OCI-LY7 (cell line): ENCODE results near the gene ATP5F1C. TPM values are rescaled to one million over a fixed set of nuclear protein-coding genes. Genes with fewer than 3 reads are reported as not detected.

Experiments
- BruUV-seq: library from RNA; stranded (reverse); fragments of 400-500 nt; replicated peaks from 2 replicates; lab custom pipeline; 2021; lab: Mats Ljungman, UMichigan
- CTCF ChIA-PET: fragments of 300-600 bp; sonication (Branson Sonifier 250); formaldehyde crosslinking; loops from one replicate; lab custom pipeline; 2022; ENCODE audit warnings: antibody characterized with exemption; ENCODE audit not compliant: unreplicated experiment; lab: Charles Lee
- POLR2A ChIA-PET: fragments of 300-600 bp; sonication (Branson Sonifier 250); formaldehyde crosslinking; loops from one replicate; lab custom pipeline; 2022; ENCODE audit warnings: antibody characterized with exemption; lab: Charles Lee
- DNase-seq: peaks from one replicate; pipeline ENCODE4 v3.0.0-alpha.2; 2015; ENCODE audit warnings: low spot score
- H2AFZ ChIP-seq: fragments of 200-600 bp; sonication (generic), shearing (Covaris generic); 2 replicates; pipeline ENCODE4 v1.6.1; 2014; ENCODE audit warnings: mild to moderate bottlenecking, antibody characterized with exemption, low read length, moderate library complexity
- H3K27ac ChIP-seq: fragments of 200-600 bp; sonication (generic); 2 replicates; pipeline ENCODE4 v1.5.1; 2014; ENCODE audit warnings: mixed run types, low read depth, mild to moderate bottlenecking, moderate library complexity, low read length, inconsistent platforms; ENCODE audit not compliant: poor library complexity, severe bottlenecking
- H3K36me3 ChIP-seq: fragments of 200-600 bp; sonication (generic); 2 replicates; pipeline ENCODE4 v1.6.1; 2014; ENCODE audit warnings: mild to moderate bottlenecking, antibody characterized with exemption, low read length, moderate library complexity, mixed read lengths; ENCODE audit not compliant: insufficient read depth
- H3K4me1 ChIP-seq: fragments of 200-600 bp; sonication (generic); 2 replicates; pipeline ENCODE4 v1.5.1; 2014; ENCODE audit warnings: mild to moderate bottlenecking, low read length; ENCODE audit not compliant: insufficient read depth, poor library complexity, severe bottlenecking
- H3K4me2 ChIP-seq: fragments of 200-600 bp; sonication (generic); 2 replicates; pipeline ENCODE4 v1.6.1; 2014; ENCODE audit warnings: mild to moderate bottlenecking, low read length
- H3K4me3 ChIP-seq: fragments of 200-600 bp; sonication (generic); 2 replicates; pipeline ENCODE4 v1.5.1; 2014; ENCODE audit warnings: mild to moderate bottlenecking, low read depth, low read length; ENCODE audit not compliant: poor library complexity, severe bottlenecking
- H3K79me2 ChIP-seq: fragments of 200-600 bp; sonication (generic); 2 replicates; pipeline ENCODE4 v1.6.1; 2016; ENCODE audit warnings: low read depth, mild to moderate bottlenecking, low read length, moderate library complexity, mixed read lengths; ENCODE audit not compliant: insufficient read depth
- H3K9me2 ChIP-seq: fragments of 200-600 bp; sonication (generic); 2 replicates; pipeline ENCODE4 v1.6.1; 2016; ENCODE audit warnings: mild to moderate bottlenecking, low read length, mixed read lengths; ENCODE audit not compliant: insufficient read depth
- H3K9me3 ChIP-seq: fragments of 200-600 bp; sonication (generic); 2 replicates; pipeline ENCODE4 v1.6.1; 2014; ENCODE audit warnings: mild to moderate bottlenecking, mixed run types, low read length, mixed read lengths
- H4K20me1 ChIP-seq: fragments of 200-600 bp; sonication (generic); 2 replicates; pipeline ENCODE4 v1.6.1; 2014; ENCODE audit warnings: mild to moderate bottlenecking, antibody characterized with exemption, low read length, moderate library complexity, mixed read lengths; ENCODE audit not compliant: insufficient read depth
- CTCF ChIP-seq: fragments of 200-600 bp; sonication (generic); conservative IDR thresholded peaks from 2 replicates; pipeline ENCODE4 v1.5.1; 2014; ENCODE audit warnings: mild to moderate bottlenecking, antibody characterized with exemption, low read length, moderate library complexity, mixed read lengths
- EZH2phosphoT487 ChIP-seq: fragments of 200-600 bp; sonication (generic); IDR thresholded peaks from 2 replicates; pipeline ENCODE4 v1.6.1; 2018; ENCODE audit warnings: low read depth, borderline replicate concordance, mild to moderate bottlenecking, mixed run types, antibody characterized with exemption, low read length, moderate library complexity, mixed read lengths
- intact Hi-C: fragments of 100-400 bp; cut with micrococcal nuclease; formaldehyde crosslinking; loops from one replicate; pipeline ENCODE4 v1.10.0; 2022; ENCODE audit not compliant: unreplicated experiment
- total RNA-seq, 2 experiments: library from RNA; depleted of rRNA in 1 of 2; stranded (reverse); fragments of >200 nt in 1 of 2; shearing (Covaris generic) in 1 of 2; gene quantifications; 2 replicates each; pipeline ENCODE4 v1.2.3, GENCODE V29; 2014 to 2022

ATP5F1C gene
- total RNA-seq, 2 experiments from 2014 or later, result 242 to 283 TPM

- Histone ChIP-seq H3K79me2 (no peaks in the 10 kb centered on the region), H3K9me3 (no peaks in the 10 kb centered on the region), H3K4me3 (no peak overlapping the region), H3K36me3 (peaks cover 92% of the 10 kb centered on the region), H3K9me2 (no peaks in the 10 kb centered on the region), H4K20me1 (peaks cover 8% of the 10 kb centered on the region; the same call in 1 of the 2 replicates), H3K4me1 (no peaks in the 10 kb centered on the region), H3K4me2 (no peak overlapping the region), H3K27ac (no peak overlapping the region), H2AFZ (no peak overlapping the region)
- CTCF ChIA-PET, result no interaction called here
- intact Hi-C loops, result no loop called here
- DNase-seq, result no peak
- BruUV-seq, result no TSS peak
- POLR2A ChIA-PET, result interaction anchor here (1.7 kb wide), 1 partner anchor 13 kb away, joined by 4 read pairs; no protein-coding TSS in a partner anchor
- TF ChIP-seq CTCF, result no peak
- no peak for TF ChIP-seq EZH2phosphoT487
Measured at GRCh38 chr10:7804741-7805140, 16.8 kb downstream of the ATP5F1C start.

DNA sequence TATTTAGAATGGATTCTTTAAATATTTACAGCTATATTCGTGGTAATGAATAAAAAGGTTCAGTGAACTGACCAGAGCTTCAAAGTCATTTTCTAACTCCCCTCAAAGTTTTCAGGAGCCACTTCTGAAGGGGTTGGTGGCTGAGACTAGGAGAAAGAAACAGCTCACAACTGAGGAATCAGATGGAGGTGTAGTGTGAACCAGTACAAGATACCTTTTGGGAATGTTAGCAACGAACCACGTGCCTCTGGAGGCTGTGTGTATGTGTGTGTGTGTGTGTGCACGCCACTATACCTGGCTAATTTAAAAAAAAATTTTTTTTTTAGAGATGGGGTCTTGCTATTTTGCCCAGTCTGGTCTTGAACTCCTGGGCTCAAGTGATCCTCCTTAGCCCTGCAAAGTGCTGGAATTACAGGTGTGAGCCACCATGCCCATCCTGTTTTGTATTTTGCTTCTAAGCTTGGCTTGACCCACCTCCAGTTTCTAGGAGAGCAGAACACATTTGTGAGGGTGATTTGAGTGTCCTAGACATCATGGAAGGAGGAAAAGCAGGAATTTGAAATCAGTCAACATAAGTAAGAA is 20.8 kb downstream of the ATP5F1C start:
- no peak overlapping the region for H3K27ac ChIP-seq
- H2AFZ ChIP-seq, result no peak overlapping the region
- TF ChIP-seq CTCF, result no peak
- no peak for TF ChIP-seq EZH2phosphoT487
- no peak overlapping the region for H3K4me2 ChIP-seq
- H3K4me1 ChIP-seq, result peaks cover 3% of the 10 kb centered on the region
- H3K9me3 ChIP-seq, result no peaks in the 10 kb centered on the region
- H4K20me1 ChIP-seq, result no peaks in the 10 kb centered on the region
- intact Hi-C loops, result no loop called here
- H3K36me3 ChIP-seq, result peaks cover 55% of the 10 kb centered on the region
- H3K4me3 ChIP-seq, result no peak overlapping the region
- H3K9me2 ChIP-seq, result no peaks in the 10 kb centered on the region
- BruUV-seq, result no TSS peak
- DNase-seq, result no peak
- H3K79me2 ChIP-seq, result no peaks in the 10 kb centered on the region
- CTCF ChIA-PET, result no interaction called here
- POLR2A ChIA-PET, result interaction anchor here (0.6 to 2.9 kb wide), 9 partner anchors 9 to 258 kb away, joined by 3 to 13 read pairs (median 8); partner anchors contain the start of genes ATP5F1C, KIN and TAF3

GRCh38 chr10:7810443-7810842 is 22.5 kb downstream of the ATP5F1C start:
- TF ChIP-seq EZH2phosphoT487, result no peak
- no peak for TF ChIP-seq CTCF
- peaks cover 38% of the 10 kb centered on the region for H3K36me3 ChIP-seq
- no peaks in the 10 kb centered on the region for H3K9me2 ChIP-seq
- peaks cover 3% of the 10 kb centered on the region for H3K4me1 ChIP-seq
- H3K4me2 ChIP-seq, result no peak overlapping the region
- no peak overlapping the region for H2AFZ ChIP-seq
- no peaks in the 10 kb centered on the region for H3K9me3 ChIP-seq
- H3K79me2 ChIP-seq, result no peaks in the 10 kb centered on the region
- no peak overlapping the region for H3K4me3 ChIP-seq
- ChIA-PET POLR2A (no interaction called here), CTCF (interaction anchor here (1.1 kb wide), 1 partner anchor 22 kb away, joined by 3 read pairs; the partner anchor contains the start of genes ATP5F1C and KIN)
- H4K20me1 ChIP-seq, result no peaks in the 10 kb centered on the region
- H3K27ac ChIP-seq, result no peak overlapping the region
- DNase-seq, result no peak
- BruUV-seq, result no TSS peak
- intact Hi-C loops, result loop anchor here (10.0 kb wide), 1 partner anchor 286 kb away; no protein-coding TSS in a partner anchor
